ENCODE data around the gene SLC13A5. TPM values are rescaled to one million over a fixed set of nuclear protein-coding genes. Genes with fewer than 3 reads are reported as not detected.

The SLC13A5 gene
- total and polyA plus RNA-seq, 4 donors: 0.10 to 0.36 TPM; not detected in 2

DNA sequence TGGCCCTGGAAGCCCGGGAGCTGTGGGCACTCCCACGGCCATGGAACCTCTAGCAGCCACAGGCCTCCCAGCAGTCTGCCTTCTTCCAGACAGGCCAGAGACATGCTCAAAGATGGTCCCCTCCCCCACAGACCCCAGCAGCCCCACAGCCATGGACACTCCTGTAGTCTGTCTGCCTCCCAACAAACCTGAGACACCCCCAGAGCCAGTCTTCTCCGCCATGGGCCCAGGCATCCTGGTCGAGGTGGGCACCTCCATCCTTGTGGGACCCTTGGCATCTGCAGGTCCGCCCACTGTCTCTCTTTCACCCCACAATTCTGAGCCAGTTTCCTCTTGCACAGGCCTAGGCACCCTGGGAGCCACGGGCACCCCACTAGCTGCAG, 75.7 kb downstream of the SLC13A5 start:
- no peak overlapping the region for H3K4me3 ChIP-seq (ENCODE audit: low read length in 2 of 2)
- no peaks in the 10 kb centered on the region for H3K9me3 ChIP-seq (ENCODE audit: control insufficient read depth, low read length)
- ATAC-seq (ENCODE audit: low FRiP score) (no peak), DNase-seq (no peak)
- no peak overlapping the region for H3K27ac ChIP-seq (ENCODE audit: low read depth in 1 of 2, low read length in 2 of 2)
- no peaks in the 10 kb centered on the region for H3K36me3 ChIP-seq (ENCODE audit: control insufficient read depth in 1 of 2, insufficient read depth in 2 of 2, low read length in 1 of 2)
- WGBS, 2 donors: 95 to 99% methylated on average over 6 of the region's 6 CpGs
- intact Hi-C loops (cut with DNase I): loop anchor here in 1 of 2 donors (10.0 kb wide), 1 partner anchor 163 kb away; no protein-coding TSS in a partner anchor
- no peaks in the 10 kb centered on the region for H3K27me3 ChIP-seq (ENCODE audit: control insufficient read depth in 1 of 2, insufficient read depth in 2 of 2, low read length in 1 of 2)
- H3K4me1 ChIP-seq (ENCODE audit: control insufficient read depth in 1 of 2, insufficient read depth in 2 of 2, low read length in 2 of 2): no peaks in the 10 kb centered on the region

GRCh38 chr17:6636616-6637457, 76.3 kb downstream of the SLC13A5 start:
- no peaks in the 10 kb centered on the region for H3K27me3 ChIP-seq (ENCODE audit: control insufficient read depth in 1 of 2, insufficient read depth in 2 of 2, low read length in 1 of 2)
- no peak for DNase-seq
- intact Hi-C loops (cut with DNase I): loop anchor here in 1 of 2 donors (10.0 kb wide), 1 partner anchor 162 kb away; no protein-coding TSS in a partner anchor

DNA sequence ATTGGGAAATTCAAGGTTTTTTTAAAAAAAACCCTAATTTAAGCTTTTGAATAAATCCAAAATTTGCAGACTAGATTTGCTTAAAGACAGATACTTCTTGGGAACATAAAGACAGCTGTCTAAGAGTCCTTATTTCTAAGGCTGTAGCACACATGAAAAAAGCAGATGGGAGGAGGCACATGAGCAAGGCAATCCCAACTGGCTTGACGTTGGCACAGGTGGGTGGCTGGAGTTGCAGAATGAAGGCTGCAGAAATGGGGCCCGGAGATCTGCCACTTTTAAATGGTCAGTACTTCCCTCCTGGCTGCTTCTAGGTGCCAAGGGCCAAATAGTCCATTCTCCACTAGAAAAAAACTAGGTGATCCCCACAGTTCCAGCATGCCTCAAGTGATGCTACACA, 77.1 kb downstream of the SLC13A5 start:
- Histone ChIP-seq H3K27me3 (ENCODE audit: control insufficient read depth in 1 of 2, insufficient read depth in 2 of 2, low read length in 1 of 2) (no peaks in the 10 kb centered on the region), H3K27ac (ENCODE audit: low read depth in 1 of 2, low read length in 2 of 2) (no peak overlapping the region), H3K4me3 (ENCODE audit: low read length in 2 of 2) (no peak overlapping the region), H3K36me3 (ENCODE audit: control insufficient read depth in 1 of 2, insufficient read depth in 2 of 2, low read length in 1 of 2) (no peaks in the 10 kb centered on the region), H3K9me3 (ENCODE audit: control insufficient read depth, low read length) (no peaks in the 10 kb centered on the region), H3K4me1 (ENCODE audit: control insufficient read depth in 1 of 2, insufficient read depth in 2 of 2, low read length in 2 of 2) (no peaks in the 10 kb centered on the region)
- intact Hi-C loops (cut with DNase I): loop anchor here in 1 of 2 donors (10.0 kb wide), 1 partner anchor 161 kb away; no protein-coding TSS in a partner anchor
- no peak for ATAC-seq (ENCODE audit: low FRiP score)
- 75 to 80% methylated on average over 2 of the region's 2 CpGs for WGBS, 2 donors
- no peak for DNase-seq

More at GRCh38 chr17:6636616-6637457, 76.3 kb downstream of the SLC13A5 start:
- no peak for ATAC-seq (ENCODE audit: low FRiP score)
- Histone ChIP-seq H3K4me1 (ENCODE audit: control insufficient read depth in 1 of 2, insufficient read depth in 2 of 2, low read length in 2 of 2) (no peaks in the 10 kb centered on the region), H3K9me3 (ENCODE audit: control insufficient read depth, low read length) (no peaks in the 10 kb centered on the region), H3K27ac (ENCODE audit: low read depth in 1 of 2, low read length in 2 of 2) (no peak overlapping the region), H3K4me3 (ENCODE audit: low read length in 2 of 2) (no peak overlapping the region), H3K36me3 (ENCODE audit: control insufficient read depth in 1 of 2, insufficient read depth in 2 of 2, low read length in 1 of 2) (no peaks in the 10 kb centered on the region)
- 93 to 95% methylated on average over 17 of the region's 17 CpGs for WGBS, 2 donors

Small RNA genes lying within 50 kb of the gene (microRNA-seq; reads per million reads assigned to microRNA genes)
- gene MIR4520-1: 0 reads per million in 2 donors
- 0 reads per million in 2 donors for gene MIR4520-2

Other genes with a start within 250 kb of the SLC13A5 start
- gene PITPNM3, start 156.8 kb downstream of the SLC13A5 start, total RNA-seq: 1 to 10 TPM; 1.8 to 3.6 TPM
- gene PITPNM3, start 156.8 kb downstream of the SLC13A5 start, polyA plus RNA-seq: under 1 TPM; 0.38 to 0.67 TPM
- 10 to 100 TPM; 10.9 to 20.2 TPM for gene KIAA0753, start 72.7 kb downstream of the SLC13A5 start, total RNA-seq
- 1 to 10 TPM; 2.5 to 9.7 TPM for gene KIAA0753, start 72.7 kb downstream of the SLC13A5 start, polyA plus RNA-seq
- 10 to 100 TPM; 28.0 to 41.4 TPM for gene TXNDC17, start 72.3 kb downstream of the SLC13A5 start, total RNA-seq
- gene TXNDC17, start 72.3 kb downstream of the SLC13A5 start, polyA plus RNA-seq: 100 to 1,000 TPM in 1 of 2 donors, 10 to 100 TPM in 1; 97.0 to 149 TPM
- 10 to 100 TPM in 1 of 2 donors, 1 to 10 TPM in 1; 8.4 to 14.1 TPM for gene MED31, start 61.8 kb downstream of the SLC13A5 start, total RNA-seq
- 10 to 100 TPM in 1 of 2 donors, 1 to 10 TPM in 1; 9.9 to 15.2 TPM for gene MED31, start 61.8 kb downstream of the SLC13A5 start, polyA plus RNA-seq
- 1 to 10 TPM; 1.2 to 1.5 TPM for gene C17orf100, start 61.6 kb downstream of the SLC13A5 start, total RNA-seq
- 1 to 10 TPM; 1.0 to 1.5 TPM for gene C17orf100, start 61.6 kb downstream of the SLC13A5 start, polyA plus RNA-seq
- 100 to 1,000 TPM in 1 of 2 donors, 10 to 100 TPM in 1; 74.8 to 108 TPM for gene XAF1, start 42.7 kb upstream of the SLC13A5 start, total RNA-seq
- 10 to 100 TPM in 1 of 2 donors, 1 to 10 TPM in 1; 4.5 to 56.8 TPM for gene XAF1, start 42.7 kb upstream of the SLC13A5 start, polyA plus RNA-seq
- 1 to 10 TPM in 1 of 2 donors, under 1 TPM in 1; 0.26 to 2.0 TPM for gene FBXO39, start 62.8 kb upstream of the SLC13A5 start, total RNA-seq
- gene FBXO39, start 62.8 kb upstream of the SLC13A5 start, polyA plus RNA-seq: under 1 TPM in 1 of 2 donors, not detected in 1; 0.26 TPM
- not detected for gene TEKT1, start 118.4 kb upstream of the SLC13A5 start, total RNA-seq
- not detected for gene TEKT1, start 118.4 kb upstream of the SLC13A5 start, polyA plus RNA-seq